Measurements from ENCODE around the gene LRRFIP1.

LRRFIP1 gene

GRCh38 chr2:237700512-237701032 lies 73.2 kb downstream of the LRRFIP1 start:
- H3K36me3 ChIP-seq (ENCODE audit: control insufficient read depth, insufficient read depth, low read length), result no peaks in the 10 kb centered on the region
- H3K9me3 ChIP-seq (ENCODE audit: control insufficient read depth, insufficient read depth, low read depth, low read length), result no peaks in the 10 kb centered on the region
- peak overlapping the region; percentile 5 for H3K9ac ChIP-seq (ENCODE audit: low read length)
- no peaks in the 10 kb centered on the region for H3K27me3 ChIP-seq (ENCODE audit: control insufficient read depth, insufficient read depth, low read length)
- peaks cover 64% of the 10 kb centered on the region for H3K4me1 ChIP-seq (ENCODE audit: control insufficient read depth, insufficient read depth, low read length)
- H3K27ac ChIP-seq (ENCODE audit: low read depth, low read length), result peak overlapping the region; percentile 61; the same call in 1 of the 2 replicates
- H3K4me3 ChIP-seq (ENCODE audit: low read depth, low read length), result no peak overlapping the region

- peaks cover 61% of the 10 kb centered on the region for H3K4me1 ChIP-seq (ENCODE audit: control insufficient read depth, insufficient read depth, low read length)
- peak overlapping the region; percentile 61; the same call in 1 of the 2 replicates for H3K27ac ChIP-seq (ENCODE audit: low read depth, low read length)
- no peaks in the 10 kb centered on the region for H3K9me3 ChIP-seq (ENCODE audit: control insufficient read depth, insufficient read depth, low read depth, low read length)
- no peak overlapping the region for H3K4me3 ChIP-seq (ENCODE audit: low read depth, low read length)
- H3K9ac ChIP-seq (ENCODE audit: low read length), result peak overlapping the region; percentile 5
- H3K36me3 ChIP-seq (ENCODE audit: control insufficient read depth, insufficient read depth, low read length), result no peaks in the 10 kb centered on the region
- H3K27me3 ChIP-seq (ENCODE audit: control insufficient read depth, insufficient read depth, low read length), result no peaks in the 10 kb centered on the region
Observed at GRCh38 chr2:237701033-237701858, 73.9 kb downstream of the LRRFIP1 start.

GRCh38 chr2:237701859-237702390 lies 74.5 kb downstream of the LRRFIP1 start:
- Histone ChIP-seq H3K9ac (ENCODE audit: low read length) (no peak overlapping the region), H3K9me3 (ENCODE audit: control insufficient read depth, insufficient read depth, low read depth, low read length) (no peaks in the 10 kb centered on the region), H3K4me1 (ENCODE audit: control insufficient read depth, insufficient read depth, low read length) (peaks cover 57% of the 10 kb centered on the region), H3K4me3 (ENCODE audit: low read depth, low read length) (no peak overlapping the region), H3K27ac (ENCODE audit: low read depth, low read length) (peak overlapping the region; percentile 61; the same call in 1 of the 2 replicates), H3K36me3 (ENCODE audit: control insufficient read depth, insufficient read depth, low read length) (no peaks in the 10 kb centered on the region), H3K27me3 (ENCODE audit: control insufficient read depth, insufficient read depth, low read length) (no peaks in the 10 kb centered on the region)

- Histone ChIP-seq H3K4me1 (ENCODE audit: control insufficient read depth, insufficient read depth, low read length) (peaks cover 51% of the 10 kb centered on the region), H3K4me3 (ENCODE audit: low read depth, low read length) (peak overlapping the region; percentile 14; the same call in 1 of the 2 replicates), H3K9ac (ENCODE audit: low read length) (peak overlapping the region; percentile 41), H3K27me3 (ENCODE audit: control insufficient read depth, insufficient read depth, low read length) (no peaks in the 10 kb centered on the region), H3K27ac (ENCODE audit: low read depth, low read length) (peak overlapping the region; percentile 61), H3K9me3 (ENCODE audit: control insufficient read depth, insufficient read depth, low read depth, low read length) (no peaks in the 10 kb centered on the region), H3K36me3 (ENCODE audit: control insufficient read depth, insufficient read depth, low read length) (no peaks in the 10 kb centered on the region)
Observed at GRCh38 chr2:237702441-237703391, 75.3 kb downstream of the LRRFIP1 start.

GRCh38 chr2:237704501-237705434 lies 77.4 kb downstream of the LRRFIP1 start:
- Histone ChIP-seq H3K27me3 (ENCODE audit: control insufficient read depth, insufficient read depth, low read length) (no peaks in the 10 kb centered on the region), H3K36me3 (ENCODE audit: control insufficient read depth, insufficient read depth, low read length) (peaks cover 8% of the 10 kb centered on the region), H3K4me1 (ENCODE audit: control insufficient read depth, insufficient read depth, low read length) (peaks cover 41% of the 10 kb centered on the region), H3K9me3 (ENCODE audit: control insufficient read depth, insufficient read depth, low read depth, low read length) (no peaks in the 10 kb centered on the region), H3K9ac (ENCODE audit: low read length) (no peak overlapping the region), H3K4me3 (ENCODE audit: low read depth, low read length) (no peak overlapping the region), H3K27ac (ENCODE audit: low read depth, low read length) (no peak overlapping the region)

GRCh38 chr2:237706257-237706656 lies 78.9 kb downstream of the LRRFIP1 start:
- Histone ChIP-seq H3K4me3 (ENCODE audit: low read depth, low read length) (no peak overlapping the region), H3K9ac (ENCODE audit: low read length) (no peak overlapping the region), H3K27me3 (ENCODE audit: control insufficient read depth, insufficient read depth, low read length) (no peaks in the 10 kb centered on the region), H3K36me3 (ENCODE audit: control insufficient read depth, insufficient read depth, low read length) (peaks cover 12% of the 10 kb centered on the region), H3K27ac (ENCODE audit: low read depth, low read length) (no peak overlapping the region), H3K4me1 (ENCODE audit: control insufficient read depth, insufficient read depth, low read length) (peaks cover 26% of the 10 kb centered on the region), H3K9me3 (ENCODE audit: control insufficient read depth, insufficient read depth, low read depth, low read length) (no peaks in the 10 kb centered on the region)

GRCh38 chr2:237708065-237708398 lies 80.6 kb downstream of the LRRFIP1 start:
- H3K27ac ChIP-seq (ENCODE audit: low read depth, low read length), result no peak overlapping the region
- no peak overlapping the region for H3K9ac ChIP-seq (ENCODE audit: low read length)
- no peak overlapping the region for H3K4me3 ChIP-seq (ENCODE audit: low read depth, low read length)
- H3K36me3 ChIP-seq (ENCODE audit: control insufficient read depth, insufficient read depth, low read length), result peaks cover 16% of the 10 kb centered on the region
- H3K9me3 ChIP-seq (ENCODE audit: control insufficient read depth, insufficient read depth, low read depth, low read length), result no peaks in the 10 kb centered on the region
- peaks cover 18% of the 10 kb centered on the region for H3K4me1 ChIP-seq (ENCODE audit: control insufficient read depth, insufficient read depth, low read length)
- no peaks in the 10 kb centered on the region for H3K27me3 ChIP-seq (ENCODE audit: control insufficient read depth, insufficient read depth, low read length)

GRCh38 chr2:237708491-237708890 lies 81.1 kb downstream of the LRRFIP1 start:
- Histone ChIP-seq H3K27me3 (ENCODE audit: control insufficient read depth, insufficient read depth, low read length) (no peaks in the 10 kb centered on the region), H3K4me1 (ENCODE audit: control insufficient read depth, insufficient read depth, low read length) (peaks cover 14% of the 10 kb centered on the region), H3K36me3 (ENCODE audit: control insufficient read depth, insufficient read depth, low read length) (peaks cover 16% of the 10 kb centered on the region), H3K27ac (ENCODE audit: low read depth, low read length) (no peak overlapping the region), H3K4me3 (ENCODE audit: low read depth, low read length) (no peak overlapping the region), H3K9me3 (ENCODE audit: control insufficient read depth, insufficient read depth, low read depth, low read length) (no peaks in the 10 kb centered on the region), H3K9ac (ENCODE audit: low read length) (no peak overlapping the region)

GRCh38 chr2:237708961-237709360 lies 81.6 kb downstream of the LRRFIP1 start:
- Histone ChIP-seq H3K9me3 (ENCODE audit: control insufficient read depth, insufficient read depth, low read depth, low read length) (no peaks in the 10 kb centered on the region), H3K9ac (ENCODE audit: low read length) (no peak overlapping the region), H3K4me1 (ENCODE audit: control insufficient read depth, insufficient read depth, low read length) (peaks cover 11% of the 10 kb centered on the region; the same call in 1 of the 2 replicates), H3K27ac (ENCODE audit: low read depth, low read length) (no peak overlapping the region), H3K27me3 (ENCODE audit: control insufficient read depth, insufficient read depth, low read length) (no peaks in the 10 kb centered on the region), H3K4me3 (ENCODE audit: low read depth, low read length) (no peak overlapping the region), H3K36me3 (ENCODE audit: control insufficient read depth, insufficient read depth, low read length) (peaks cover 16% of the 10 kb centered on the region)

All from HUES6 (cell line).